K562 (cell line): ENCODE measurements around the gene TJP3. TPM values are rescaled to one million over a fixed set of nuclear protein-coding genes. Genes with fewer than 3 reads are reported as not detected.
A peak's percentile ranks its signal among the peaks of the same experiment; 100 is the strongest.

Experiments
- ATF3 ChIP-seq, 2 experiments: fragments of 450-650 bp in 1 of 2; sonication (generic) in 1 of 2; formaldehyde crosslinking in 1 of 2; IDR thresholded peaks in 1 of 2; conservative IDR thresholded peaks in 1 of 2; 2 replicates each; pipeline versions ENCODE4 v1.6.1 to v1.8.1; 2016 to 2023; ENCODE audit warnings: mild to moderate bottlenecking in 2 of 2, moderate library complexity in 2 of 2, inconsistent platforms in 1 of 2, missing genetic modification reagents in 1 of 2
- ATF6 ChIP-seq: sonication (generic); formaldehyde crosslinking; IDR thresholded peaks from 2 replicates; pipeline ENCODE4 v1.4.0; 2020; ENCODE audit warnings: mild to moderate bottlenecking, missing genetic modification reagents
- BCOR ChIP-seq: fragments of 450-650 bp; IDR thresholded peaks from 2 replicates; pipeline ENCODE4 v1.6.1; 2016
- RAD21 ChIP-seq, 2 experiments: fragments of 250-450 bp in 1 of 2; fragments of 450-650 bp in 1 of 2; sonication (Bioruptor Pico) in 1 of 2; formaldehyde crosslinking in 1 of 2; IDR thresholded peaks in 1 of 2; conservative IDR thresholded peaks in 1 of 2; 2 replicates each; pipeline versions ENCODE4 v1.4.0 to v1.8.0; 2020 to 2022; ENCODE audit warnings: mild to moderate bottlenecking in 2 of 2, moderate library complexity in 1 of 2
- ZNF407 ChIP-seq: fragments of 450-650 bp; IDR thresholded peaks from 2 replicates; pipeline ENCODE4 v1.6.1; 2016; ENCODE audit warnings: low read depth
- polyA plus RNA-seq, 8 experiments: library from polyadenylated mRNA; depleted of rRNA in 4 of 8; stranded (reverse) in 5 of 8; unstranded in 3 of 8; fragments of >200 nt; fragmentation: Nextera tagmentation in 2 of 8; fragmentation: Illumina TruSeq in 1 of 8; extraction: Ambion mirVana in 2 of 8; extraction: Trizol in 1 of 8; gene quantifications; 2 replicates each; pipeline versions ENCODE4 v1.2.1 to v1.2.3, GENCODE V29; 2011 to 2014; ENCODE audit warnings: inconsistent platforms in 1 of 8, missing spikeins in 1 of 8
- total RNA-seq, 7 experiments: library from RNA; depleted of rRNA in 6 of 7; stranded (reverse); fragments of >200 nt in 6 of 7; fragmentation: Illumina TruSeq in 2 of 7; extraction: Trizol in 2 of 7; gene quantifications; 2 replicates each; pipeline versions ENCODE4 v1.2.1 to v1.2.3, GENCODE V29; 2011 to 2021; ENCODE audit warnings: low replicate concordance in 1 of 7

Gene TJP3
- total and polyA plus RNA-seq, 9 of the 15 experiments (the other 6 are each of a cell fraction or from before 2014, with no cell fraction given), result 0.11 to 2.4 (median 0.57) TPM; not detected in 1

GRCh38 chr19:3771000-3771905 lies 63.1 kb downstream of the TJP3 start (continued):
- TF ChIP-seq ZNF407 (no peak), RAD21 (CRISPR knock-in tag; conservative IDR thresholded peaks at IDR 0.05 in 1 of 2, IDR thresholded peaks at IDR 0.05 in 1 of 2) (no peak), ATF3 (IDR thresholded peaks at IDR 0.05) (no peak), ATF3 (CRISPR knock-in tag; conservative IDR thresholded peaks at IDR 0.05) (no peak), BCOR (peak; percentile 82), ATF6 (CRISPR knock-in tag) (no peak)
